ENCODE results near the gene NOS2. TPM values are rescaled to one million over a fixed set of nuclear protein-coding genes. Genes with fewer than 3 reads are reported as not detected.

Gene NOS2
- total RNA-seq, 1 experiment from 2014 or later: 0.35 TPM

DNA sequence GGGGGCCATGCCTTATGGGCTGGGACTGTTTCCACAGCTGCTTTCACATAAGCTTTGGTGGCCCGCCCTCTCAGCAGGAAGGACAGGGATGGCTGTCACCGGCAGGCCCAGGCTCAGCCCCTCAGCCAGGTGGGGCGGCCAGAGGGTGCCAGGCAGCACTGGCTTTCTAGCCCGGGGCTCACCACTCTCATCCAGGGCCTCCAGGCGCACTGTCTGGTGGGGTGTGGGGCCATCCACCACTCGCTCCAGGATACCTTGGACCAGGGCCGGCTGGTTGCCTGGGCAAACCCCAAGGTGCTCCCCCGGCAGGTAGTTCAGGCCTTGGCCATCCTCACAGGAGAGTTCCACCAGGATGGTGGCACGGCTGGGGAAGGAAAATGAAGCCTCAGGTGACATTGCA is 35.0 kb downstream of the NOS2 start:
- Histone ChIP-seq H3K27ac (ENCODE audit: insufficient read length, low read depth, low read length) (no peak overlapping the region), H2AFZ (ENCODE audit: low read length) (no peak overlapping the region), H2BK120ac (ENCODE audit: low read depth, low read length, poor library complexity, severe bottlenecking) (no peak overlapping the region), H3K23me2 (ENCODE audit: insufficient read length, low read depth, low read length, poor library complexity, severe bottlenecking) (no peaks in the 10 kb centered on the region), H3K18ac (ENCODE audit: insufficient read length, low read depth, low read length) (no peak overlapping the region), H2BK5ac (ENCODE audit: insufficient read length, low read length) (no peak overlapping the region), H3K14ac (ENCODE audit: insufficient read depth, low read length) (no peak overlapping the region; the same call in 1 of the 2 replicates), H3K4me2 (ENCODE audit: insufficient read depth, insufficient read length, low read length) (no peak overlapping the region), H3K27me3 (ENCODE audit: insufficient read depth, low read length) (no peaks in the 10 kb centered on the region), H4K5ac (ENCODE audit: insufficient read length, low read depth, low read length) (no peak overlapping the region), H3T11ph (ENCODE audit: low read length) (no peak overlapping the region), H2BK12ac (ENCODE audit: insufficient read length, low read depth, low read length) (no peak overlapping the region), H3K23ac (ENCODE audit: insufficient read length, low read depth, low read length) (no peak overlapping the region), H2AK5ac (ENCODE audit: insufficient read length, low read length) (no peak overlapping the region), H4K8ac (replicated peaks; ENCODE audit: insufficient read length, low read depth, low read length) (no peak overlapping the region), H3K56ac (ENCODE audit: insufficient read length, low read depth, low read length) (no peak overlapping the region), H3K9ac (ENCODE audit: extremely low read depth, insufficient read length, low read length) (no peak overlapping the region), H3K4me1 (ENCODE audit: insufficient read depth, low read length) (no peaks in the 10 kb centered on the region), H3K4ac (ENCODE audit: low read depth, low read length) (no peak overlapping the region; the same call in 1 of the 2 replicates), H4K20me1 (ENCODE audit: control insufficient read depth, insufficient read depth, insufficient read length) (no peaks in the 10 kb centered on the region), H2BK20ac (ENCODE audit: low read depth, low read length, poor library complexity, severe bottlenecking) (no peak overlapping the region), H2BK15ac (ENCODE audit: low read depth, low read length) (no peak overlapping the region), H3K9me3 (ENCODE audit: control insufficient read depth, low read depth, low read length) (no peaks in the 10 kb centered on the region), H4K91ac (ENCODE audit: insufficient read length, low read depth, low read length) (no peak overlapping the region), H3K79me2 (ENCODE audit: insufficient read depth, low read length) (no peaks in the 10 kb centered on the region), H3K79me1 (ENCODE audit: insufficient read depth, low read depth, low read length, poor library complexity, severe bottlenecking) (no peaks in the 10 kb centered on the region)
- no peak for TF ChIP-seq CTCF (conservative IDR thresholded peaks at IDR 0.05)
- WGBS (ENCODE audit: extremely low coverage, insufficient read length, low lambda C conversion rate): no CpG with 5 or more reads among the region's 9 CpGs
- H3K27me3 Mint-ChIP-seq (ENCODE audit: low read depth): no peaks in the 10 kb centered on the region
- H3K27ac Mint-ChIP-seq: no peak overlapping the region
- H3K4me3 Mint-ChIP-seq: no peak overlapping the region
- no peaks in the 10 kb centered on the region for H3K36me3 Mint-ChIP-seq (ENCODE audit: insufficient read depth in 1 of 3, low read depth in 3 of 3)
- H3K9me3 Mint-ChIP-seq: no peaks in the 10 kb centered on the region
- no peaks in the 10 kb centered on the region for H3K4me1 Mint-ChIP-seq
- DNase-seq: no peak

All from H9 (cell line).